NCI-H2196 (cell line): ENCODE measurements around the gene RBM10.
"Not testable (repeated sequence)": the region's sequence is repeated elsewhere in the genome, so short reads cannot be mapped to it uniquely, and the experiment has no call there.

Experiments
- DNase-seq: peaks from one replicate; lab custom pipeline; 2025; ENCODE audit not compliant: unreplicated experiment; lab: John Stamatoyannopoulos, UW

The RBM10 gene

GRCh38 chrX:47144626-47145394 lies at the start of gene RBM10, which contains the start of gene NDUFB11:
Gene RBM10 (plus strand): TSS chrX:47145221. CDS start chrX:47147482, 2,261 bp downstream.
Gene NDUFB11 (minus strand): TSS chrX:47144702. CDS start chrX:47144679, 23 bp downstream.
- DNase-seq = peak; percentile 84

- DNase-seq = no peak
Observed at GRCh38 chrX:47097018-47097417, 48.0 kb upstream of the RBM10 start.

- no peak for DNase-seq
Observed at GRCh38 chrX:47098338-47099094, 46.5 kb upstream of the RBM10 start.

GRCh38 chrX:47101206-47101605 lies 43.8 kb upstream of the RBM10 start:
- no peak for DNase-seq

- not testable (repeated sequence) for DNase-seq
Observed at GRCh38 chrX:47110936-47111615, 33.9 kb upstream of the RBM10 start.

GRCh38 chrX:47112316-47112954 lies 32.6 kb upstream of the RBM10 start:
- DNase-seq = no peak

- DNase-seq = not testable (repeated sequence)
Observed at GRCh38 chrX:47116551-47117110, 28.4 kb upstream of the RBM10 start.

- DNase-seq = not testable (repeated sequence)
Observed at GRCh38 chrX:47124466-47124865, 20.6 kb upstream of the RBM10 start.

GRCh38 chrX:47129157-47129898 lies 15.7 kb upstream of the RBM10 start:
- peak; percentile 78 for DNase-seq

GRCh38 chrX:47129899-47130358 lies 15.1 kb upstream of the RBM10 start:
- no peak for DNase-seq

GRCh38 chrX:47133493-47133892 lies 11.5 kb upstream of the RBM10 start:
- DNase-seq = no peak

- peak; percentile 28 for DNase-seq
Observed at GRCh38 chrX:47135650-47136049, 9.4 kb upstream of the RBM10 start.

- no peak for DNase-seq
Observed at GRCh38 chrX:47138171-47138570, 6.8 kb upstream of the RBM10 start.

GRCh38 chrX:47143894-47144625 lies 961 bp upstream of the RBM10 start:
- no peak for DNase-seq

- no peak for DNase-seq
Observed at GRCh38 chrX:47145395-47146120, 537 bp downstream of the RBM10 start.

- DNase-seq = no peak
Observed at GRCh38 chrX:47146121-47146935, 1.3 kb downstream of the RBM10 start.

- no peak for DNase-seq
Observed at GRCh38 chrX:47146936-47147859, 2.2 kb downstream of the RBM10 start.
